Heart right ventricle (tissue), 16 donors: ENCODE measurements around the gene LCE3E. TPM values are rescaled to one million over a fixed set of nuclear protein-coding genes. Genes with fewer than 3 reads are reported as not detected.
A peak's percentile ranks its signal among the peaks of the same experiment; 100 is the strongest.

Experiments used
- ATAC-seq, 8 donors: fragments of 200-7000 bp; cut with Tn5 transposase; one replicate each; pipeline ENCODE4 v1.9.1; 2020; ENCODE audit warnings: mild to moderate bottlenecking in 8 of 8, moderate library complexity in 8 of 8, moderate number of reproducible peaks in 1 of 8
- DNase-seq, 2 donors: peaks; one replicate each; pipeline ENCODE4 v3.0.0-alpha.2; 2020
- H3K27ac ChIP-seq, 10 donors: fragments of 200-600 bp; sonication (generic) in 2 of 10; one replicate each; pipeline versions ENCODE4 v1.5.0 to v1.8.0; 2020 to 2022; ENCODE audit warnings: mild to moderate bottlenecking in 3 of 10
- H3K27me3 ChIP-seq, 7 donors: fragments of 200-600 bp; one replicate each; pipeline ENCODE4 v1.8.0; 2021 to 2022; ENCODE audit warnings: mild to moderate bottlenecking in 2 of 7
- H3K36me3 ChIP-seq, 9 donors: fragments of 200-600 bp; sonication (generic) in 1 of 9; one replicate each; pipeline versions ENCODE4 v1.5.0 to v1.8.0; 2020 to 2022; ENCODE audit warnings: mild to moderate bottlenecking in 2 of 9
- H3K4me1 ChIP-seq, 9 donors: fragments of 200-600 bp; sonication (generic) in 1 of 9; one replicate each; pipeline versions ENCODE4 v1.5.0 to v1.8.0; 2020 to 2022; ENCODE audit warnings: mild to moderate bottlenecking in 4 of 9
- H3K4me3 ChIP-seq, 10 donors: fragments of 200-600 bp; sonication (generic) in 2 of 10; one replicate each; pipeline versions ENCODE4 v1.5.0 to v1.8.0; 2020 to 2022; ENCODE audit warnings: mild to moderate bottlenecking in 7 of 10, moderate library complexity in 2 of 10
- H3K9me3 ChIP-seq, 11 donors: fragments of 200-600 bp in 10 of 11; sonication (generic) in 2 of 11; one replicate each; pipeline versions ENCODE4 v1.5.0 to v1.8.0; 2013 to 2022; ENCODE audit warnings: mild to moderate bottlenecking in 2 of 11, control low read depth in 1 of 11, moderate library complexity in 1 of 11
- WGBS, 2 donors: extraction: QIAGEN DNeasy Blood & Tissue Kit; methylation state at CpG; one replicate each; pipeline ENCODE4 v1.1.7; 2013; ENCODE audit warnings: inconsistent platforms in 1 of 2; 5-methylcytosine and 5-hydroxymethylcytosine counted together
- intact Hi-C, 10 donors: fragments of 100-400 bp; cut with DNase I; formaldehyde crosslinking; loops; one replicate each; pipeline versions ENCODE4 v1.11.1 to v1.14.2; 2022
- polyA plus RNA-seq, 2 donors: library from polyadenylated mRNA; stranded (reverse); fragments of 200-250 nt; gene quantifications; one replicate each; pipeline ENCODE4 v1.2.3, GENCODE V29; 2013
- total RNA-seq, 10 donors: library from RNA; stranded (reverse); fragmentation: NEBNext Ultra II Directional in 3 of 10; extraction: Animal tissue kit (Norgen Biotek cat#: 25700) in 3 of 10; gene quantifications; one replicate each; pipeline versions ENCODE4 v1.2.1 to v1.2.4, GENCODE V29; 2021 to 2023
- TF ChIP-seq, protein P1 (sequence below), 9 donors: fragments of 200-600 bp; sonication (generic) in 2 of 9; IDR thresholded peaks; one replicate each; pipeline versions ENCODE4 v1.5.0 to v1.8.0; 2021 to 2022; ENCODE audit warnings: antibody characterized with exemption in 9 of 9, mild to moderate bottlenecking in 5 of 9, moderate library complexity in 1 of 9
- donor health status: Arrhythmogenic right ventricular cardiomyopathy.
- donor health status: ischemic (EF 13 %, LVEDD 7.1; RV severe dilation, severe dysfunction).
- donor health status: healthy with polysubstance abuse.
- donor health status: DM: no; HTN: yes; CAD: no.
- donor health status: DM: no; HTN: no; CAD: no.
- donor health status: ischemic (EF 25% LVEDD 6.9; RV normal size, moderate dysfunction).
- donor health status: ischemic (EF 25% LVEDD 5.7; RV mildly dilated, moderate dysfunction).
- donor health status: healthy.
- donor health status: DM: yes; HTN: yes; CAD: no.
- donor health status: Ischemic cardiomyopathy.
- donor health status: ischemic (EF 35%, LVEDD 5.7; RV mildly dilated, moderate dysfunction).
- donor health status: nonischemic (EF 11% LVEDD 7.7; RV severe dilation, severe dysfunction).
- donor health status: DM: yes; HTN: yes; CAD: no.
- donor health status: PGD.
- donor health status: ischemic (EF 29% LVEDD 5.4; RV normal size, mild dysfunction).
- donor health status: nonischemic (EF 23%, LVEDD 6.1; RV moderate dilation, normal function).

The LCE3E gene
- total and polyA plus RNA-seq, 12 donors = not detected

DNA sequence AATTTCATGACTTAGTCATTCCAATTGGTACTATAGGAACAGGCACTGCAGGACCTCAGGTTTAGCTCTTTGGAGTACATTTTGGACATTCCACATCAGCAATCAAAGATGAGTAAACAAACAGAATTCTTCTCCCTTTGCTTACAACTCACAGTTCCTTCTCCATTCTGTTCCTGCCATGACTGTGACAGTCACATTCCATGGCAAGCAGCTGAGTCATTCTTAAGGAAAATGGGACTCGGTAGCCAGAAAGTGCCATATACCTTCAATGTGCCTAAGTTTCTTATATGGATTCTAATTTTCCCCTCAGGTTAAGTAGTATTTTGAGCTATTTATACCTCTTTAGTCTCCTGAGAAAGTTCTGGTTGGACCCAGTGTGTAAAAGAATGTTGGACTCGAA, 26.7 kb downstream of the LCE3E start:
- no peaks in the 10 kb centered on the region for H3K4me1 ChIP-seq
- intact Hi-C loops = no loop called here
- TF ChIP-seq, protein P1, sequence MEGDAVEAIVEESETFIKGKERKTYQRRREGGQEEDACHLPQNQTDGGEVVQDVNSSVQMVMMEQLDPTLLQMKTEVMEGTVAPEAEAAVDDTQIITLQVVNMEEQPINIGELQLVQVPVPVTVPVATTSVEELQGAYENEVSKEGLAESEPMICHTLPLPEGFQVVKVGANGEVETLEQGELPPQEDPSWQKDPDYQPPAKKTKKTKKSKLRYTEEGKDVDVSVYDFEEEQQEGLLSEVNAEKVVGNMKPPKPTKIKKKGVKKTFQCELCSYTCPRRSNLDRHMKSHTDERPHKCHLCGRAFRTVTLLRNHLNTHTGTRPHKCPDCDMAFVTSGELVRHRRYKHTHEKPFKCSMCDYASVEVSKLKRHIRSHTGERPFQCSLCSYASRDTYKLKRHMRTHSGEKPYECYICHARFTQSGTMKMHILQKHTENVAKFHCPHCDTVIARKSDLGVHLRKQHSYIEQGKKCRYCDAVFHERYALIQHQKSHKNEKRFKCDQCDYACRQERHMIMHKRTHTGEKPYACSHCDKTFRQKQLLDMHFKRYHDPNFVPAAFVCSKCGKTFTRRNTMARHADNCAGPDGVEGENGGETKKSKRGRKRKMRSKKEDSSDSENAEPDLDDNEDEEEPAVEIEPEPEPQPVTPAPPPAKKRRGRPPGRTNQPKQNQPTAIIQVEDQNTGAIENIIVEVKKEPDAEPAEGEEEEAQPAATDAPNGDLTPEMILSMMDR (IDR thresholded peaks at IDR 0.05) = no peak
- WGBS, 2 donors = 65 to 67% methylated on average over 2 of the region's 2 CpGs
- H3K4me3 ChIP-seq = no peak overlapping the region
- ATAC-seq (no peak), DNase-seq (no peak)
- H3K27me3 ChIP-seq = peaks cover 0 to 15% (median 8%) of the 10 kb centered on the region in 7 donors
- H3K9me3 ChIP-seq = no peaks in the 10 kb centered on the region
- no peak overlapping the region for H3K27ac ChIP-seq
- H3K36me3 ChIP-seq = no peaks in the 10 kb centered on the region

DNA sequence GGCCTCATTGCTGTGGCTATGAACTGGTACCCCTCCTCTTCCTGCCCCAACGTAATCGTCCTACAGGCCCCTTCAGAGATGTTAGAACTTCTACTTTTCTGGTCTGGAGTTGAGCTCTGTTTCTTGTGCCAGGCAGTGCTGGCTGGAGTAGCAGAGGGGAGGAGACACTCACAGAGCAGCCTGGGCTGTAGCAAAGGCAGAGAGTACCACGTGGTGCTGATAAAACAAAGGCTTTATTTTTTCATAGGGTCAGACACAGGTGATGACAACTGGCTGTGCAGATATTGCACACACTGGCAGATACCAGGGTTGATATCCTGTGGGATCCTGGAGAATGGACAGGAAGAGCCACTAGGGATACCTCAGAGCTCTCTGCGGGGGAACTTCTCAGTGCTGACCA, 29.1 kb downstream of the LCE3E start:
- no peak for DNase-seq
- no peaks in the 10 kb centered on the region for H3K36me3 ChIP-seq
- no peak overlapping the region for H3K27ac ChIP-seq
- ATAC-seq = no peak
- WGBS, 2 donors = 19 to 26% methylated on average over 4 of the region's 4 CpGs
- H3K4me1 ChIP-seq = no peaks in the 10 kb centered on the region
- intact Hi-C loops = no loop called here
- H3K4me3 ChIP-seq = no peak overlapping the region
- peaks cover 0 to 25% (median 6%) of the 10 kb centered on the region in 7 donors for H3K27me3 ChIP-seq
- H3K9me3 ChIP-seq = no peaks in the 10 kb centered on the region
- TF ChIP-seq, protein P1 (IDR thresholded peaks at IDR 0.05) = no peak

DNA sequence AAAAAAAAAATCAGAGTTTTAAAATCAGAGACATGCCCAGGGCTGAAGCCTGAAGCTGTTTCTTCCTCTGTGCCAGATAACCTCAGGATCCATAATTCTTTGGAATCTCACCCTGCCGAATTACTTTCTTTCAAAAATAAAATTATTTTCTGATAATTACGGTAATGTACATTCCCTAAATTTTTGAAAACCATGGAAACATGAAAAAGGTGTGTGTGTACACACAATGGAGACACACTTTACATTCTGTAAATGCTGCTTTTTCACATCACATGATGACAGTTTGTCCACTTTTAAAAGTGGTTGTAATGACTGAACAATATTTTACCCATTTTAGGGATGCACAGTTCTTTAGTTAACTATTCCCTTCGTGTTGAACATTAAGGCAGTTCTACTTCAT, 30.8 kb downstream of the LCE3E start:
- Histone ChIP-seq H3K9me3 (peaks cover 0 to 9% (median 0%) of the 10 kb centered on the region in 11 donors), H3K27me3 (peaks cover 0 to 24% (median 3%) of the 10 kb centered on the region in 7 donors), H3K4me3 (no peak overlapping the region), H3K27ac (no peak overlapping the region), H3K36me3 (no peaks in the 10 kb centered on the region), H3K4me1 (no peaks in the 10 kb centered on the region)
- ATAC-seq (no peak), DNase-seq (no peak)
- intact Hi-C loops = no loop called here
- WGBS, 2 donors = 74 to 76% methylated on average over 3 of the region's 3 CpGs
- TF ChIP-seq, protein P1 (IDR thresholded peaks at IDR 0.05) = no peak

- Histone ChIP-seq H3K9me3 (peaks cover 0 to 10% (median 0%) of the 10 kb centered on the region in 11 donors), H3K4me1 (no peaks in the 10 kb centered on the region), H3K4me3 (no peak overlapping the region), H3K36me3 (no peaks in the 10 kb centered on the region), H3K27me3 (peaks cover 0 to 24% (median 3%) of the 10 kb centered on the region in 7 donors), H3K27ac (no peak overlapping the region)
- no peak for DNase-seq
- ATAC-seq = no peak
- intact Hi-C loops = no loop called here
- 20% methylated on average over 7 of the region's 7 CpGs for WGBS, 2 donors
- TF ChIP-seq, protein P1 (IDR thresholded peaks at IDR 0.05) = peak in 6 of 9 donors; percentile 25 to 67 (median 45)
Observed at GRCh38 chr1:152533327-152533938, 33.1 kb downstream of the LCE3E start.
